Smooth muscle cell of bladder (primary cell): ENCODE data around the gene CLTRN. TPM values are rescaled to one million over a fixed set of nuclear protein-coding genes. Genes with fewer than 3 reads are reported as not detected.

Experiments used
- total RNA-seq: library from RNA; depleted of rRNA; stranded (reverse); fragments of >200 nt; gene quantifications from 2 replicates; pipeline ENCODE4 v1.2.3, GENCODE V29; 2014

Gene CLTRN, protein sequence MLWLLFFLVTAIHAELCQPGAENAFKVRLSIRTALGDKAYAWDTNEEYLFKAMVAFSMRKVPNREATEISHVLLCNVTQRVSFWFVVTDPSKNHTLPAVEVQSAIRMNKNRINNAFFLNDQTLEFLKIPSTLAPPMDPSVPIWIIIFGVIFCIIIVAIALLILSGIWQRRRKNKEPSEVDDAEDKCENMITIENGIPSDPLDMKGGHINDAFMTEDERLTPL
- total RNA-seq: 0.18 and 0.28 TPM in 2 replicates

DNA sequence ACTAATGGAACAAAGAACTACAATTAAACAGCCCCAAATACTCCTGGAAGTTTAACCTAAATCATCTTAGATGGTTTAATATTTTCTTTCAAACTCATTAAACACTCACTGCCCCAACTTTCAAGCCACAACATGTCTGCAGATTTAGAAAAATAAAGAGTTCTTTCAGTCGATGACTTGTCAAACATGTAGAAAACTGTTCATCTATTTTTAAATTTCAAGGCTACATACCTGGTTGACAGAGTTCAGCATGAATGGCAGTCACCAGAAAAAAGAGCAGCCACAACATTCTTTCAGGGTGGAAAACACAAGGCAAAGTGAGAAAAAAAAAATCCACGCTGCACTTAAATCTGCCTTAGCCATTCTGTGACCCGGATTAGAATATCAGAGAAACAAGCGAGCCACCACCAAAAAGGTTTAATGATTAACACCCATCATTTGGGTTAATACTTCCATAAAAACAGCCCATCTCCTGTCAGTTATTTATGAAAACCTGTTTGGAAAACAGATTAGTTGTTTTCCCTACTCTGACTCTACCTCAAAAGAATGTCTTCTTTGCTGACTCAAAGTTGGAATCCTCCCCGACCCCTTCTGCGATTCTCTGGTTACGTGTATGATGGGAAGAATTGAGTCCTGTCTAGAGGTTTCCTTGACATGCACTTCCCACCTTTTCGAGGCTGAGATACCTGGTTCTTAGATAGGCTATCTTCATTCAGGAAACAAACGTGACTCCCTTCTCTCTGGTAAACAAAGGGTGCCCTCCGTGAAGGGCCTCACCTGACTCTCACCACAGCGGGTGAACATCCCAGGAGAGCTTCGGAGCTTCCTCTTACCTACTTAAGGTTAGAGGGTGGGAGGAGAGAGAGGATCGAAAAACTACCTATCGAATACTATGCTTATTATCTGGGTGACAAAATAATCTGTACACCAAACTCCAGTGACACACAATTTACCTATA is at the start of gene CLTRN:
TSS of gene CLTRN (minus strand) at position 319 of the 958 bp plus-strand sequence. CDS start at position 289, 30 bp downstream.

DNA sequence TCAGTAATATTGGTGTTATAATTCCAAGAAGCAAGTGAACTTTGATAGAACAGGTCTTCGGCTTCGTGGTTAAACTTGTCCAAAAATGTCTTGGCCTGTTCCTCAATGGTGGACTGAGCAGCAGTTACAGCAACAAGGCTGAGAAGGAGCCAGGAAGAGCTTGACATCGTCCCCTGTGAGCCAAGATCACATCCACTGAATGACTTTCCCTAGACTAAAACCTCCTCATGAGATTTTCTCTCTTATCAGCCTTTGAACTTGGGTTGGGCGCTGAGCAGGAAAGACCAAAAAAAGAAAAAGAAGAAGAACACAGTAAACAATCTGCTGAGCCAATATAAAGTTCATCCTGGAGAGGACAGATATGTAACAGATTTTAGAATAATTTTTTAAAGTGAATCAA is 63.9 kb downstream of the CLTRN start, which contains the start of gene ACE2:
TSS of gene ACE2 (minus strand) at position 216 of the 400 bp plus-strand sequence. CDS start at position 167, 49 bp downstream.

Other genes with a start within 250 kb of the CLTRN start
- 26.7 and 32.0 TPM in 2 replicates for gene PIR, start 171.5 kb downstream of the CLTRN start, total RNA-seq
- gene BMX, start 164.0 kb downstream of the CLTRN start, total RNA-seq: under 0.01 and 0.14 TPM in 2 replicates
- gene ACE2, start 63.8 kb downstream of the CLTRN start, total RNA-seq: under 0.01 and 0.09 TPM in 2 replicates
- 5.8 and 9.5 TPM in 2 replicates for gene CA5B, start 73.5 kb upstream of the CLTRN start, total RNA-seq
- gene ZRSR2, start 125.7 kb upstream of the CLTRN start, total RNA-seq: 3.4 and 5.0 TPM in 2 replicates
- gene AP1S2, start 190.0 kb upstream of the CLTRN start, total RNA-seq: 26.3 and 38.3 TPM in 2 replicates